ENCODE data around the gene HMHB1.

- no peak for TF ChIP-seq CTCF (conservative IDR thresholded peaks at IDR 0.05 in 1 of 2, IDR thresholded peaks at IDR 0.05 in 1 of 2; ENCODE audit: low read depth in 1 of 2, low read length in 2 of 2)
- no peak for TF ChIP-seq EZH2 (IDR thresholded peaks at IDR 0.05; ENCODE audit: low read length, missing control alignments)
Observed at GRCh38 chr5:143776951-143777350, 35.0 kb upstream of the HMHB1 start.

All from fibroblast of lung (primary cell).